Panc1 (cell line): ENCODE results near the gene FGF22. TPM values are rescaled to one million over a fixed set of nuclear protein-coding genes. Genes with fewer than 3 reads are reported as not detected.

Experiments used
- ATAC-seq: fragments of 200-7000 bp; cut with Tn5 transposase; 2 replicates; pipeline ENCODE4 v1.9.1; 2020; ENCODE audit warnings: mild to moderate bottlenecking, moderate library complexity
- BruUV-seq: library from RNA; stranded (reverse); fragments of 400-500 nt; replicated peaks from 2 replicates; lab custom pipeline; 2021; lab: Mats Ljungman, UMichigan
- CTCF ChIA-PET: fragments of 300-600 bp; sonication (Branson Sonifier 250); formaldehyde crosslinking; loops from one replicate; lab custom pipeline; 2022; ENCODE audit warnings: antibody characterized with exemption; lab: Charles Lee
- POLR2A ChIA-PET: fragments of 300-600 bp; sonication (Branson Sonifier 250); formaldehyde crosslinking; loops from one replicate; lab custom pipeline; 2022; ENCODE audit warnings: antibody characterized with exemption; lab: Charles Lee
- DNase-seq: peaks from one replicate; pipeline ENCODE4 v3.0.0-alpha.2; 2010; ENCODE audit warnings: low read depth, low spot score
- H3K27ac ChIP-seq: 2 replicates; pipeline ENCODE4 v1.5.1; 2011; ENCODE audit warnings: mild to moderate bottlenecking, low read length, inconsistent platforms
- H3K27me3 ChIP-seq: fragments of 200-500 bp; sonication (Bioruptor generic); 2 replicates; pipeline ENCODE4 v1.6.0; 2014; ENCODE audit warnings: low read length, inconsistent platforms; ENCODE audit not compliant: control insufficient read depth, insufficient read depth
- H3K36me3 ChIP-seq: fragments of 200-500 bp; sonication (Bioruptor generic); 2 replicates; pipeline ENCODE4 v1.5.1; 2014; ENCODE audit warnings: inconsistent platforms, mild to moderate bottlenecking, low read length, moderate library complexity; ENCODE audit not compliant: control insufficient read depth, insufficient read depth
- H3K4me1 ChIP-seq: 2 replicates; pipeline ENCODE4 v1.5.1; 2011; ENCODE audit warnings: inconsistent platforms, mild to moderate bottlenecking, low read length, moderate library complexity; ENCODE audit not compliant: control insufficient read depth, insufficient read depth
- H3K4me3 ChIP-seq, 2 experiments: 2 replicates each; pipeline ENCODE4 v1.5.1; 2011 to 2012; ENCODE audit warnings: low read depth in 2 of 2, low read length in 2 of 2, mild to moderate bottlenecking in 2 of 2, inconsistent platforms in 1 of 2, moderate library complexity in 1 of 2
- H3K9me3 ChIP-seq: fragments of 200-500 bp; sonication (Bioruptor generic); 2 replicates; pipeline ENCODE4 v1.5.1; 2014; ENCODE audit warnings: low read depth, mild to moderate bottlenecking, inconsistent platforms, low read length, moderate library complexity; ENCODE audit not compliant: control insufficient read depth, insufficient read depth
- CTCF ChIP-seq: fragments of 450-650 bp; IDR thresholded peaks from 2 replicates; pipeline ENCODE4 v1.5.1; 2017; ENCODE audit warnings: mild to moderate bottlenecking
- POLR2AphosphoS5 ChIP-seq: IDR thresholded peaks from 2 replicates; pipeline ENCODE4 v1.6.1; 2012; ENCODE audit warnings: mild to moderate bottlenecking, low read depth, low read length, moderate library complexity
- SIN3A ChIP-seq: IDR thresholded peaks from 2 replicates; pipeline ENCODE4 v1.6.1; 2012; ENCODE audit warnings: low read depth, mild to moderate bottlenecking, low read length, moderate library complexity, borderline replicate concordance; ENCODE audit not compliant: insufficient read depth
- TCF7L2 ChIP-seq: IDR thresholded peaks from 2 replicates; pipeline ENCODE4 v1.6.1; 2011; ENCODE audit warnings: mild to moderate bottlenecking, low read depth, low read length, inconsistent platforms
- in situ Hi-C: cut with HindIII; loops from 2 replicates; pipeline ENCODE4 v1.10.0; 2016; ENCODE audit warnings: low sequenced_read_pairs, low pct_unique_long_range_greater_than_20kb
- intact Hi-C: fragments of 100-400 bp; cut with micrococcal nuclease; formaldehyde crosslinking; loops from one replicate; pipeline ENCODE4 v1.10.0; 2022; ENCODE audit not compliant: unreplicated experiment
- total RNA-seq: library from RNA; stranded (reverse); gene quantifications from one replicate; pipeline ENCODE4 v1.2.1, GENCODE V29; 2021; ENCODE audit not compliant: unreplicated experiment
- TF ChIP-seq, protein P1 (sequence below), 2 experiments: IDR thresholded peaks; 2 replicates each; pipeline ENCODE4 v1.6.1; 2011 to 2012; ENCODE audit warnings: low read depth in 2 of 2, control low read depth in 1 of 2, low read length in 1 of 2, mild to moderate bottlenecking in 1 of 2, moderate library complexity in 1 of 2; ENCODE audit not compliant: insufficient read depth in 1 of 2

FGF22 gene
- total RNA-seq, 1 experiment from 2014 or later: 0.72 TPM

- intact Hi-C loops: no loop called here
- no peak overlapping the region for H3K4me3 ChIP-seq
- TF ChIP-seq, protein P1, sequence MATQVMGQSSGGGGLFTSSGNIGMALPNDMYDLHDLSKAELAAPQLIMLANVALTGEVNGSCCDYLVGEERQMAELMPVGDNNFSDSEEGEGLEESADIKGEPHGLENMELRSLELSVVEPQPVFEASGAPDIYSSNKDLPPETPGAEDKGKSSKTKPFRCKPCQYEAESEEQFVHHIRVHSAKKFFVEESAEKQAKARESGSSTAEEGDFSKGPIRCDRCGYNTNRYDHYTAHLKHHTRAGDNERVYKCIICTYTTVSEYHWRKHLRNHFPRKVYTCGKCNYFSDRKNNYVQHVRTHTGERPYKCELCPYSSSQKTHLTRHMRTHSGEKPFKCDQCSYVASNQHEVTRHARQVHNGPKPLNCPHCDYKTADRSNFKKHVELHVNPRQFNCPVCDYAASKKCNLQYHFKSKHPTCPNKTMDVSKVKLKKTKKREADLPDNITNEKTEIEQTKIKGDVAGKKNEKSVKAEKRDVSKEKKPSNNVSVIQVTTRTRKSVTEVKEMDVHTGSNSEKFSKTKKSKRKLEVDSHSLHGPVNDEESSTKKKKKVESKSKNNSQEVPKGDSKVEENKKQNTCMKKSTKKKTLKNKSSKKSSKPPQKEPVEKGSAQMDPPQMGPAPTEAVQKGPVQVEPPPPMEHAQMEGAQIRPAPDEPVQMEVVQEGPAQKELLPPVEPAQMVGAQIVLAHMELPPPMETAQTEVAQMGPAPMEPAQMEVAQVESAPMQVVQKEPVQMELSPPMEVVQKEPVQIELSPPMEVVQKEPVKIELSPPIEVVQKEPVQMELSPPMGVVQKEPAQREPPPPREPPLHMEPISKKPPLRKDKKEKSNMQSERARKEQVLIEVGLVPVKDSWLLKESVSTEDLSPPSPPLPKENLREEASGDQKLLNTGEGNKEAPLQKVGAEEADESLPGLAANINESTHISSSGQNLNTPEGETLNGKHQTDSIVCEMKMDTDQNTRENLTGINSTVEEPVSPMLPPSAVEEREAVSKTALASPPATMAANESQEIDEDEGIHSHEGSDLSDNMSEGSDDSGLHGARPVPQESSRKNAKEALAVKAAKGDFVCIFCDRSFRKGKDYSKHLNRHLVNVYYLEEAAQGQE (IDR thresholded peaks at IDR 0.05; ENCODE audit: insufficient read depth in 1 of 2, low read depth in 2 of 2, low read length in 1 of 2): no peak
- TF ChIP-seq POLR2AphosphoS5 (no peak), TCF7L2 (no peak), SIN3A (no peak), CTCF (no peak)
- BruUV-seq: no TSS peak
- no peaks in the 10 kb centered on the region for H3K27me3 ChIP-seq
- POLR2A ChIA-PET: no interaction called here
- DNase-seq: no peak
- no peaks in the 10 kb centered on the region for H3K36me3 ChIP-seq
- no peaks in the 10 kb centered on the region for H3K4me1 ChIP-seq
- no peak overlapping the region for H3K27ac ChIP-seq
- H3K9me3 ChIP-seq: no peaks in the 10 kb centered on the region
- in situ Hi-C loops: no loop called here
- CTCF ChIA-PET: no interaction called here
- ATAC-seq: no peak
Measured at GRCh38 chr19:687569-688166, 48.0 kb downstream of the FGF22 start.

GRCh38 chr19:688214-688613, 48.5 kb downstream of the FGF22 start:
- BruUV-seq: no TSS peak
- in situ Hi-C loops: no loop called here
- no peak for DNase-seq
- H3K27ac ChIP-seq: no peak overlapping the region
- no peak for ATAC-seq
- ChIA-PET CTCF (no interaction called here), POLR2A (no interaction called here)
- no peaks in the 10 kb centered on the region for H3K9me3 ChIP-seq
- H3K36me3 ChIP-seq: no peaks in the 10 kb centered on the region
- no peaks in the 10 kb centered on the region for H3K4me1 ChIP-seq
- H3K27me3 ChIP-seq: no peaks in the 10 kb centered on the region
- intact Hi-C loops: no loop called here
- H3K4me3 ChIP-seq: no peak overlapping the region
- TF ChIP-seq SIN3A (no peak), CTCF (no peak), POLR2AphosphoS5 (no peak), TCF7L2 (no peak)
- TF ChIP-seq, protein P1 (IDR thresholded peaks at IDR 0.05; ENCODE audit: insufficient read depth in 1 of 2, low read depth in 2 of 2, low read length in 1 of 2): no peak
